ENCODE results near the gene RPS3.

RPS3 gene

DNA sequence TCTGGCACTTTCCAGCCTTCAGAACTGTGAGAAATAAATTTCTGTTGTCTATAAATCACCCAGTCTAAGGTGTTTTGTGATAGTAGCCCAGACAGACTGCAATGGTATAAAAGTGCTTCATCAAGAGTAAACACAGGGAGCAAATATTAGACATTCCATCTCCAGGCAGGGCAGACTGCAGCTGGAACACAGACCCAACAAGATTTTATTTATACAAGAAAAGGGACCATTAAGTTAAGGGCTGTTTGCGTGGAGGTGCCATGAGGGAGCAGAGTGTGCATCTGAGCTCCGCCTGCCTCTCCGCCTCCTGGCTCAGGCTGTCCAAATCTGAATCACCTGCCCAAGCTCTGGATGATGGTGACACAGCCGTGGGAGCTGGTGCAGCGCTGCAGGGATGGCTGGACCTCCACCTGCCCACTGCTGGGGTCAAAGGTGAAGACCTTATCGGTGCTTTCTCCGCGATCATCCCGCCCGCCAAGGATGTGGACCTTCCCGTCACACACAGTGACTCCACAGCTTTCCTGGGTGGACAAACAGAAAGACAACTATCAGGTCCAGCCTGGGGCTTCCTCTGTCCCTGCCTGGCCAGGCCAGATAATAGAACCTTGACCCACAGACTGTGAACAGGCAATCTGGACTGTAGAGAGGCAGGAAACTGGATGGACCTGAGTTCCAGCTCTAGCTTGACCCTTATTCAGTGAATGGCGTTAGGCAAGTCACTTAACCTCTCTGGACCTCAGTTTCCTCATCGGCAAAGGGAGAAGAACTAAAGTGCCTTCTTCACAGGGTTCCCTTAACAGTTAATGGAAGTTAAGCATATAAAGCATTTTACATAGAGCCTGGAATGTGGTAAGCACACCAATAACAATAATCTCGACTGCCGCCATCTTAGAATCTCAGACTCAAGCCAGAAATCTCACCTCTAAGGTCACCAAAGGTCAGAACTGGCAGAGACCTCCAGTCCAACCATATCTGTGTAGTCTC, 23.2 kb downstream of the RPS3 start:
- Histone ChIP-seq H3K9me3 (replicated peaks; ENCODE audit: low read length) (no peaks in the 10 kb centered on the region), H3K4me2 (ENCODE audit: low read length) (no peak overlapping the region), H3K27me3 (ENCODE audit: control insufficient read depth, insufficient read depth, low read length) (no peaks in the 10 kb centered on the region), H3K36me3 (ENCODE audit: insufficient read depth, low read length) (peaks cover 4% of the 10 kb centered on the region), H3K4me1 (ENCODE audit: control insufficient read depth, insufficient read depth, low read length) (peaks cover 20% of the 10 kb centered on the region), H3K9ac (ENCODE audit: low read depth, low read length) (no peak overlapping the region), H3K4me3 (ENCODE audit: low read length) (no peak overlapping the region)

DNA sequence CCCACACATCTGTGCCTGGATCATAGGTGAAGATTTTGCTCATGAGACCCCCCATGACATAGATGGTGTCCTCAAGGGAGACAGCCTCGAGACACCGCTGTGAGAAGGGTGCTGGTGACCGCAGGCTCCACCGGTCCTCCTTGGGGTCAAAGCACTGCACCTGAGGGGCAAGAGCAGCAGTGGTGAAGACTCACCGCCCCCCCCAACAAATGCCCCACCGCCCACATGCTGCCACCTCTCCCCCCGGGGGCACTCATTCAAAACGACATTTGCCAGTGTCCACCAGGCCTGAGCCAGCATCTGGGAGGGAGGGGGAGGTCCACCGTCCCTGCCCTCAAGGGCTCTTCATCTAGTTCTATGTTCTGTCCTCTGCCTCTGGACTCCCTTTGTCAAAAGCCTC, 24.4 kb downstream of the RPS3 start:
- Histone ChIP-seq H3K4me2 (ENCODE audit: low read length) (no peak overlapping the region), H3K9ac (ENCODE audit: low read depth, low read length) (no peak overlapping the region), H3K36me3 (ENCODE audit: insufficient read depth, low read length) (peaks cover 4% of the 10 kb centered on the region), H3K9me3 (replicated peaks; ENCODE audit: low read length) (no peaks in the 10 kb centered on the region), H3K4me3 (ENCODE audit: low read length) (no peak overlapping the region), H3K27me3 (ENCODE audit: control insufficient read depth, insufficient read depth, low read length) (no peaks in the 10 kb centered on the region), H3K4me1 (ENCODE audit: control insufficient read depth, insufficient read depth, low read length) (peaks cover 8% of the 10 kb centered on the region)

DNA sequence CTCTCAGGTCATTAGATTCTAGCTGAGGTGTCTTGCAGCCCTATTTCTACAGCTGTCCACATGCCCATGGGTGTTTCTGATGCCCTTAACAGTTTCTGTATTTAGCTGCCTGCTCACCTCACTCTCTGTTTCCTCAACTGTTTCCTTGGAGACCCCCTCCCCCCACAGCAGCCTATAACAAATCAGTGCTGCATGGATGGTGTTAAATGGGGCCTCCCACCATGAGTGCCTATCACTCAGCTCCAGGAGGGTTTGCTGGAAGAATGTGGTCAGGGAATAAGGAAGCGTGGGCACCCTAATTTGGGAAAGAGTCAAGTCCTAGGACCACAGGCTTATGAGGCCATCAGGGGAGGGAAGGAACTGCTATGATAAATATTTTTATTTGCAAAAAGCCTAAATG, 25.1 kb downstream of the RPS3 start:
- peaks cover 4% of the 10 kb centered on the region for H3K4me1 ChIP-seq (ENCODE audit: control insufficient read depth, insufficient read depth, low read length)
- peaks cover 4% of the 10 kb centered on the region for H3K36me3 ChIP-seq (ENCODE audit: insufficient read depth, low read length)
- no peaks in the 10 kb centered on the region for H3K27me3 ChIP-seq (ENCODE audit: control insufficient read depth, insufficient read depth, low read length)
- no peak overlapping the region for H3K4me2 ChIP-seq (ENCODE audit: low read length)
- H3K9me3 ChIP-seq (replicated peaks; ENCODE audit: low read length) = peaks cover 4% of the 10 kb centered on the region
- H3K4me3 ChIP-seq (ENCODE audit: low read length) = no peak overlapping the region
- no peak overlapping the region for H3K9ac ChIP-seq (ENCODE audit: low read depth, low read length)

DNA sequence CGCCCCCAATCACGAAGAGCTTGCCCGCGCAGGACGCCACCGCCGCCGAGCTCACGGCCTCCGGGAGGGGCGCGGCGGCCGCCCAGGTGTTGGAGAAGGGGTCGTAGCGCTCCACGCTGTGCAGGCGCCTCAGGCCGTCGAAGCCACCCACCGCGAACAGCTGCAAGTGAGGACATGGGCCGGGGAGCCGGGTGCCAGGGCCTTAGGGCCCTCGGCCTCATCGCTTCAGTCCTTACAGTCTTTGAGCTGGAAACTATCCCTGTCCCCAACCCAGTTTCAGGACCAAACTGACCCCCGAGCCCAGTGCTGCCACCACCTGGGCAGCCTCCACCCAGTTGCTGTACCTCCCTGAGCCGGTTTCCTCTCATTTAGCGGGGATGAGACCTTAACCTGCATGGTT, 26.1 kb downstream of the RPS3 start:
- Histone ChIP-seq H3K27me3 (ENCODE audit: control insufficient read depth, insufficient read depth, low read length) (peaks cover 3% of the 10 kb centered on the region), H3K9ac (ENCODE audit: low read depth, low read length) (no peak overlapping the region), H3K36me3 (ENCODE audit: insufficient read depth, low read length) (peaks cover 4% of the 10 kb centered on the region), H3K4me2 (ENCODE audit: low read length) (no peak overlapping the region), H3K9me3 (replicated peaks; ENCODE audit: low read length) (peaks cover 6% of the 10 kb centered on the region), H3K4me1 (ENCODE audit: control insufficient read depth, insufficient read depth, low read length) (peaks cover 9% of the 10 kb centered on the region), H3K4me3 (ENCODE audit: low read length) (no peak overlapping the region)

DNA sequence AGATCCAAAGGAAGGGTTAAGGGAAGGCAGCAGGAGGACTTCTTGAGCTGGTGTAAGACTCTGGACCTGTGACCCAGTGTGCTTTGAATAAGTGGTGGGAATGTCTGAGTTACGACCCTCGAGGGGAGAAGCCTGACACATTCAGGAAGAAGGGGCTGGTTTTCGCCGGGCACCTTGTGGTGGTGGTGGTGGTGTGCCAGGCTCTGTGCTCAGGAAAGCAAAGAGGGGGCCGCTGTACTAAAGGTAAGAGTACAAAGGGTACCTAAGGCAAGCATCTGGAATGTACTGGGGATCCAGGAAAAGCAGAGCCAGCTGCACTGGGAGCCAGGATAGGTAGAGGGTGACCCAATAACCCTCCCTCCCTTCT, 27.4 kb downstream of the RPS3 start:
- Histone ChIP-seq H3K27me3 (ENCODE audit: control insufficient read depth, insufficient read depth, low read length) (peaks cover 16% of the 10 kb centered on the region), H3K4me3 (ENCODE audit: low read length) (no peak overlapping the region), H3K9ac (ENCODE audit: low read depth, low read length) (no peak overlapping the region), H3K36me3 (ENCODE audit: insufficient read depth, low read length) (peaks cover 4% of the 10 kb centered on the region), H3K4me1 (ENCODE audit: control insufficient read depth, insufficient read depth, low read length) (peaks cover 13% of the 10 kb centered on the region), H3K9me3 (replicated peaks; ENCODE audit: low read length) (peaks cover 6% of the 10 kb centered on the region), H3K4me2 (ENCODE audit: low read length) (no peak overlapping the region)

DNA sequence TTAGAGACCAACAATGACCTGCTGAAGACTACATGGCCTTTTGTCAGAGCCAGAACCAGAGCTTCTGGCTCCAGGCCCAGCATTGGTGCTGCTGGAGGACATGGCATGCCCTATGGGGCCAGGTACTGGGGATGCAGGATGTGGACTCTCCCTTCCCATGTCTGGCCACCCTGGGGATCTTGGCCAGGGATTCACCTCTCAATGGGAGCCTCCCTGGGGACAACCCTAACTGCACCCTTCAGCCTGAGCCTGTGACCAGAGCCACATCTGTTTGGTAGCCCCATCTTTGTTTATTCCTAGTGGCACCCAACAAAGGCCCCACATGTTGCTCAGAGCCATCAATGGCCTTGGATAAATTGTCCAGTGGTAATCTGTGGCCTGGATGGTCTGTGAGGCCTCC, 27.9 kb downstream of the RPS3 start:
- Histone ChIP-seq H3K9me3 (replicated peaks; ENCODE audit: low read length) (peaks cover 6% of the 10 kb centered on the region), H3K4me2 (ENCODE audit: low read length) (no peak overlapping the region), H3K36me3 (ENCODE audit: insufficient read depth, low read length) (peaks cover 4% of the 10 kb centered on the region), H3K4me3 (ENCODE audit: low read length) (no peak overlapping the region), H3K4me1 (ENCODE audit: control insufficient read depth, insufficient read depth, low read length) (peaks cover 13% of the 10 kb centered on the region), H3K27me3 (ENCODE audit: control insufficient read depth, insufficient read depth, low read length) (peaks cover 20% of the 10 kb centered on the region), H3K9ac (ENCODE audit: low read depth, low read length) (no peak overlapping the region)

DNA sequence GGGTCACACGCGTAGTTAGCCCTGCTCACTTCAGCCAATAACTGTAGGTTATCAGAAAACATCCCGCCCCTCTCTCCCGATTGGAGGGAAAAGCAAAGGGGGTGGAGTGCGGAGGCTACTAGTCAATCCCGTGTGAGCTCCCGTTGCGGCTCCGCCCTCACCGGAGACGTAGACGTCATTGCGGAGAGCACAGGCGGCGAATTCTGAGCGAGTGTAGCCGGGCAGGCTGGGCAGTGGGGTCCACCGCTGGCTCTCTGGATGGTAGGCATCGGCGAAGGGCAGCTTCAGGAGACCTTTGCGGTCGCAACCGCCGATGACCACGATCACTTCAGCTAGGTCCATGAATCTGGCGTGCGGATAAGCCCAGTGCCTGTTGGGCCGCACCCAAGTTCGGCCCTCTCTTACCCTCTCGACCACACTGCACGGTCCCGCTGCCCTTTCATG, 29.0 kb downstream of the RPS3 start:
- Histone ChIP-seq H3K9ac (ENCODE audit: low read depth, low read length) (peak overlapping the region; percentile 32), H3K27me3 (ENCODE audit: control insufficient read depth, insufficient read depth, low read length) (peaks cover 32% of the 10 kb centered on the region), H3K36me3 (ENCODE audit: insufficient read depth, low read length) (peaks cover under 1% of the 10 kb centered on the region), H3K4me2 (ENCODE audit: low read length) (peak overlapping the region; percentile 82), H3K9me3 (replicated peaks; ENCODE audit: low read length) (peaks cover 6% of the 10 kb centered on the region), H3K4me1 (ENCODE audit: control insufficient read depth, insufficient read depth, low read length) (peaks cover 13% of the 10 kb centered on the region), H3K4me3 (ENCODE audit: low read length) (peak overlapping the region; percentile 63)

DNA sequence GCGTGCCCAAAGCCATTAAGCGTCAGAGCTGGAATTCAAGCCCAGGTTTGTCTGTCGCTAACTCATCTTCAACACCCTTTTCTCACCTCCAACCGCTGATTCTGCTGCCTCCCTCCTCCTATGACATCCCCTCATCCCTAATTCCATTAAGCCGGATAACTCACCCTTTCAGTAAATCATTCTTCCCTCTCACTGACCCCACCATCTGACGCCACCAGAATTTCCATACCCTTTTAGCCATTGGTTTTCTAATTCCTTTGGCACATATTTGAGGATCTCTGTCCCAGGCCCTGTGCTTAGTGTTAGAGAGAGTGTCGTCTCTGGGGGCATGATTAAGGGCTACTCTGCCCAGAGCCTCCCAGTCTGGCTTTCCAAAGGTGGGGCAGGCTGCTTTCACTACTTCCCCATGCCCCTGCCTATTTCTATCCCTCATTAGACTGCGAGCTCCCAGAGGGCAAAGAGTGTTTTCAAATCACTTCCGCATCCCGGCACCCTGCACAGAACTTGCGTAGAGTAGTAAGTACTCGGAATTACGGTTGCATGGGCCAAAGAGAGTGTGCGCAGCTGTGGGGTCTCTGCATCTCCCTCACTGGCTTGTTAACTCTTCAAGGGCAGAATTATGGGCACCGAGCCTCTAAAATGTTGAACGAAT, 29.8 kb downstream of the RPS3 start:
- Histone ChIP-seq H3K27me3 (ENCODE audit: control insufficient read depth, insufficient read depth, low read length) (peaks cover 36% of the 10 kb centered on the region), H3K36me3 (ENCODE audit: insufficient read depth, low read length) (no peaks in the 10 kb centered on the region), H3K9ac (ENCODE audit: low read depth, low read length) (no peak overlapping the region), H3K9me3 (replicated peaks; ENCODE audit: low read length) (peaks cover 6% of the 10 kb centered on the region), H3K4me2 (ENCODE audit: low read length) (peak overlapping the region; percentile 89), H3K4me1 (ENCODE audit: control insufficient read depth, insufficient read depth, low read length) (peaks cover 13% of the 10 kb centered on the region), H3K4me3 (ENCODE audit: low read length) (peak overlapping the region; percentile 71)

DNA sequence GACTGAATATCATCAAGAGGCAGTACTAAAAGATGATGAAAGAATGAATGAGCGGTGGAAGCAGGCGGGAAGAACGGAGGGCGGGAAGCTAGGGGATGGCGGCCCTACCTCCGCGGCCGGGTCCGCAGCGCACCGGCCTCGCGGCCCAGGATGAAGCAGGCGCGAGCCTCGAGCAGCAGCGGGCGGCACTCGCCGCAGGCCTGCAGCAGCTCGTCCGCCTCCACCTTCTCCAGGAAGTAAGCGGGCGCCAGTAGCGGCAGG, 30.3 kb downstream of the RPS3 start:
- Histone ChIP-seq H3K4me3 (ENCODE audit: low read length) (peak overlapping the region; percentile 71), H3K36me3 (ENCODE audit: insufficient read depth, low read length) (no peaks in the 10 kb centered on the region), H3K4me2 (ENCODE audit: low read length) (peak overlapping the region; percentile 89), H3K9me3 (replicated peaks; ENCODE audit: low read length) (peaks cover 6% of the 10 kb centered on the region), H3K9ac (ENCODE audit: low read depth, low read length) (no peak overlapping the region), H3K27me3 (ENCODE audit: control insufficient read depth, insufficient read depth, low read length) (peaks cover 36% of the 10 kb centered on the region), H3K4me1 (ENCODE audit: control insufficient read depth, insufficient read depth, low read length) (peaks cover 13% of the 10 kb centered on the region)

DNA sequence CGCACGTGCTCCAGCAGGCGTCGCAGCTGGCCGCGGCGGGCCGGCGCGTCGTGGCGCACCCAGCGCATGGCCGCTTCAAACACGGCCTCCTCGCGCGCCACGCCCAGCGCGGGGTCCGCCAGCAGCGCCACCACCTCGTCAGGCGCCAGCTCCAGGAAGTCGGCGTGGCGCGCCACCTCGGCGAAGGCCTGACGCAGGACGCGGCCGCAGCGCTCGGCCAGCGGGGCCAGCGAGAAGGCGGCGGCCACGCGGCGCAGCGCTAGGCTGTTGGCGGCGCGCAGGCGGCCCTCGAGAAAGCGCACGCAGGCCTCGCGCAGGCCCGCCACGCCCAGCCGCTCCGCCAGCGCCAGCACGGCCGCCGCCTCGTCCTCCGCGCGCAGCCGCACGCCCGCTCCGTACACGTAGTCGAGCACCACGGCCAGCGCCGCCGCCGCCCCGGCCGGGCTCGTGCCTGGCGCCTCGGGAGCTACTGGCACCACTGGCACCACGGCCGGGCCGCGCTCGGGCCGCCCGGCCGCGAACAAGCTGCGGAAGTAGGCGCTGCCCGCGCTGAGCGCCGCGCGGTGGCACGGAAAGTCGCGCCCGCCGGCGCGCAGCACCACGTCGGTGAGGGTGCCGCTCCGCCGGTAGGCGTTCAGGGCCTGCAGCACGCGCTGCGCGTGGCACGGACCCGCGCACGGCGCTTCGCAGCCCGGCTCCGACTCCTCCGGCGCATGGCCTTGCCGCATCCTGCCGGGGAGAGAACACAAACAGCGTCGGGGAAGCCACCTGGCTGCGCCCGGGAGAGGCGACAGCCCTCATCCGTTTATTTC, 30.8 kb downstream of the RPS3 start:
- peaks cover 13% of the 10 kb centered on the region for H3K4me1 ChIP-seq (ENCODE audit: control insufficient read depth, insufficient read depth, low read length)
- peak overlapping the region; percentile 51 for H3K9ac ChIP-seq (ENCODE audit: low read depth, low read length)
- H3K4me2 ChIP-seq (ENCODE audit: low read length) = peak overlapping the region; percentile 89
- H3K27me3 ChIP-seq (ENCODE audit: control insufficient read depth, insufficient read depth, low read length) = peaks cover 36% of the 10 kb centered on the region
- H3K4me3 ChIP-seq (ENCODE audit: low read length) = peak overlapping the region; percentile 71
- H3K9me3 ChIP-seq (replicated peaks; ENCODE audit: low read length) = peaks cover 6% of the 10 kb centered on the region
- no peaks in the 10 kb centered on the region for H3K36me3 ChIP-seq (ENCODE audit: insufficient read depth, low read length)
